ENCODE data around the gene PLS1.
A peak's percentile ranks its signal among the peaks of the same experiment; 100 is the strongest.
"Not testable (repeated sequence)": the region's sequence is repeated elsewhere in the genome, so short reads cannot be mapped to it uniquely, and the experiment has no call there.

Gene PLS1

GRCh38 chr3:142690613-142691012, 94.4 kb downstream of the PLS1 start:
- no peak overlapping the region for H3K4me3 ChIP-seq (ENCODE audit: low read depth, low read length)
- H3K27me3 ChIP-seq (ENCODE audit: insufficient read depth, low read length), result no peaks in the 10 kb centered on the region
- no peaks in the 10 kb centered on the region for H3K36me3 ChIP-seq (ENCODE audit: insufficient read depth, low read length)
- H3K4me1 ChIP-seq (ENCODE audit: control insufficient read depth, insufficient read depth, low read length, unreplicated experiment), result no peaks in the 10 kb centered on the region
- no peaks in the 10 kb centered on the region for H3K79me2 ChIP-seq (ENCODE audit: control insufficient read depth, insufficient read depth, low read length, unreplicated experiment)
- no peak overlapping the region for H3K27ac ChIP-seq (ENCODE audit: low read depth, low read length)
- H2AFZ ChIP-seq (ENCODE audit: low read length, unreplicated experiment), result no peak overlapping the region

GRCh38 chr3:142691527-142691926, 95.3 kb downstream of the PLS1 start:
- H3K27me3 ChIP-seq (ENCODE audit: insufficient read depth, low read length), result no peaks in the 10 kb centered on the region
- no peaks in the 10 kb centered on the region for H3K79me2 ChIP-seq (ENCODE audit: control insufficient read depth, insufficient read depth, low read length, unreplicated experiment)
- no peaks in the 10 kb centered on the region for H3K36me3 ChIP-seq (ENCODE audit: insufficient read depth, low read length)
- no peaks in the 10 kb centered on the region for H3K4me1 ChIP-seq (ENCODE audit: control insufficient read depth, insufficient read depth, low read length, unreplicated experiment)
- no peak overlapping the region for H3K27ac ChIP-seq (ENCODE audit: low read depth, low read length)
- H2AFZ ChIP-seq (ENCODE audit: low read length, unreplicated experiment), result no peak overlapping the region
- H3K4me3 ChIP-seq (ENCODE audit: low read depth, low read length), result no peak overlapping the region

GRCh38 chr3:142693136-142693853, 97.1 kb downstream of the PLS1 start:
- Histone ChIP-seq H3K4me3 (ENCODE audit: low read depth, low read length) (no peak overlapping the region), H3K79me2 (ENCODE audit: control insufficient read depth, insufficient read depth, low read length, unreplicated experiment) (no peaks in the 10 kb centered on the region), H3K27ac (ENCODE audit: low read depth, low read length) (no peak overlapping the region), H3K36me3 (ENCODE audit: insufficient read depth, low read length) (no peaks in the 10 kb centered on the region), H3K27me3 (ENCODE audit: insufficient read depth, low read length) (no peaks in the 10 kb centered on the region), H2AFZ (ENCODE audit: low read length, unreplicated experiment) (no peak overlapping the region), H3K4me1 (ENCODE audit: control insufficient read depth, insufficient read depth, low read length, unreplicated experiment) (no peaks in the 10 kb centered on the region)

GRCh38 chr3:142694225-142694624, 98.0 kb downstream of the PLS1 start:
- H3K4me1 ChIP-seq (ENCODE audit: control insufficient read depth, insufficient read depth, low read length, unreplicated experiment), result no peaks in the 10 kb centered on the region
- no peaks in the 10 kb centered on the region for H3K79me2 ChIP-seq (ENCODE audit: control insufficient read depth, insufficient read depth, low read length, unreplicated experiment)
- H3K27me3 ChIP-seq (ENCODE audit: insufficient read depth, low read length), result no peaks in the 10 kb centered on the region
- no peak overlapping the region for H2AFZ ChIP-seq (ENCODE audit: low read length, unreplicated experiment)
- no peak overlapping the region for H3K4me3 ChIP-seq (ENCODE audit: low read depth, low read length)
- no peak overlapping the region for H3K27ac ChIP-seq (ENCODE audit: low read depth, low read length)
- H3K36me3 ChIP-seq (ENCODE audit: insufficient read depth, low read length), result no peaks in the 10 kb centered on the region

GRCh38 chr3:142705198-142705597, 109.0 kb downstream of the PLS1 start:
- H3K4me3 ChIP-seq (ENCODE audit: low read depth, low read length), result no peak overlapping the region
- H2AFZ ChIP-seq (ENCODE audit: low read length, unreplicated experiment), result no peak overlapping the region
- no peaks in the 10 kb centered on the region for H3K36me3 ChIP-seq (ENCODE audit: insufficient read depth, low read length)
- H3K27ac ChIP-seq (ENCODE audit: low read depth, low read length), result no peak overlapping the region
- H3K79me2 ChIP-seq (ENCODE audit: control insufficient read depth, insufficient read depth, low read length, unreplicated experiment), result no peaks in the 10 kb centered on the region
- no peaks in the 10 kb centered on the region for H3K27me3 ChIP-seq (ENCODE audit: insufficient read depth, low read length)
- H3K4me1 ChIP-seq (ENCODE audit: control insufficient read depth, insufficient read depth, low read length, unreplicated experiment), result no peaks in the 10 kb centered on the region

- H3K36me3 ChIP-seq (ENCODE audit: insufficient read depth, low read length), result no peaks in the 10 kb centered on the region
- no peak overlapping the region for H3K27ac ChIP-seq (ENCODE audit: low read depth, low read length)
- no peak overlapping the region for H2AFZ ChIP-seq (ENCODE audit: low read length, unreplicated experiment)
- no peaks in the 10 kb centered on the region for H3K27me3 ChIP-seq (ENCODE audit: insufficient read depth, low read length)
- H3K4me3 ChIP-seq (ENCODE audit: low read depth, low read length), result no peak overlapping the region
- no peaks in the 10 kb centered on the region for H3K79me2 ChIP-seq (ENCODE audit: control insufficient read depth, insufficient read depth, low read length, unreplicated experiment)
- no peaks in the 10 kb centered on the region for H3K4me1 ChIP-seq (ENCODE audit: control insufficient read depth, insufficient read depth, low read length, unreplicated experiment)
Measured at GRCh38 chr3:142706321-142707127, 110.3 kb downstream of the PLS1 start.

GRCh38 chr3:142709207-142709606, 113.0 kb downstream of the PLS1 start:
- no peaks in the 10 kb centered on the region for H3K4me1 ChIP-seq (ENCODE audit: control insufficient read depth, insufficient read depth, low read length, unreplicated experiment)
- no peak overlapping the region for H3K27ac ChIP-seq (ENCODE audit: low read depth, low read length)
- H3K36me3 ChIP-seq (ENCODE audit: insufficient read depth, low read length), result no peaks in the 10 kb centered on the region
- H3K4me3 ChIP-seq (ENCODE audit: low read depth, low read length), result no peak overlapping the region
- no peaks in the 10 kb centered on the region for H3K27me3 ChIP-seq (ENCODE audit: insufficient read depth, low read length)
- no peaks in the 10 kb centered on the region for H3K79me2 ChIP-seq (ENCODE audit: control insufficient read depth, insufficient read depth, low read length, unreplicated experiment)
- no peak overlapping the region for H2AFZ ChIP-seq (ENCODE audit: low read length, unreplicated experiment)

- not testable (repeated sequence) for H3K27me3 ChIP-seq (ENCODE audit: insufficient read depth, low read length); H3K79me2 ChIP-seq (ENCODE audit: control insufficient read depth, insufficient read depth, low read length, unreplicated experiment); H3K27ac ChIP-seq (ENCODE audit: low read depth, low read length); H3K4me3 ChIP-seq (ENCODE audit: low read depth, low read length); H3K36me3 ChIP-seq (ENCODE audit: insufficient read depth, low read length); H3K4me1 ChIP-seq (ENCODE audit: control insufficient read depth, insufficient read depth, low read length, unreplicated experiment); H2AFZ ChIP-seq (ENCODE audit: low read length, unreplicated experiment)
Measured at GRCh38 chr3:142714882-142715281, 118.7 kb downstream of the PLS1 start.

- no peaks in the 10 kb centered on the region for H3K27me3 ChIP-seq (ENCODE audit: insufficient read depth, low read length)
- H3K4me1 ChIP-seq (ENCODE audit: control insufficient read depth, insufficient read depth, low read length, unreplicated experiment), result no peaks in the 10 kb centered on the region
- no peak overlapping the region for H2AFZ ChIP-seq (ENCODE audit: low read length, unreplicated experiment)
- H3K36me3 ChIP-seq (ENCODE audit: insufficient read depth, low read length), result no peaks in the 10 kb centered on the region
- H3K4me3 ChIP-seq (ENCODE audit: low read depth, low read length), result no peak overlapping the region
- no peaks in the 10 kb centered on the region for H3K79me2 ChIP-seq (ENCODE audit: control insufficient read depth, insufficient read depth, low read length, unreplicated experiment)
- no peak overlapping the region for H3K27ac ChIP-seq (ENCODE audit: low read depth, low read length)
Measured at GRCh38 chr3:142716102-142716501, 119.9 kb downstream of the PLS1 start.

GRCh38 chr3:142723665-142723967, 127.4 kb downstream of the PLS1 start:
- Histone ChIP-seq H3K4me1 (ENCODE audit: control insufficient read depth, insufficient read depth, low read length, unreplicated experiment) (peaks cover 13% of the 10 kb centered on the region), H3K4me3 (ENCODE audit: low read depth, low read length) (peak overlapping the region; percentile 95), H3K36me3 (ENCODE audit: insufficient read depth, low read length) (no peaks in the 10 kb centered on the region), H3K27ac (ENCODE audit: low read depth, low read length) (no peak overlapping the region), H3K27me3 (ENCODE audit: insufficient read depth, low read length) (no peaks in the 10 kb centered on the region), H2AFZ (ENCODE audit: low read length, unreplicated experiment) (peak overlapping the region; percentile 92), H3K79me2 (ENCODE audit: control insufficient read depth, insufficient read depth, low read length, unreplicated experiment) (peaks cover 26% of the 10 kb centered on the region)
